GM18502 (cell line): ENCODE results near the gene SFMBT1.

Source experiments
- ATAC-seq: cut with Tn5 transposase; IDR thresholded peaks from one replicate; pipeline ENCODE4 v1.9.1; 2021; ENCODE audit warnings: mild to moderate bottlenecking; ENCODE audit not compliant: unreplicated experiment, poor library complexity

The SFMBT1 gene

DNA sequence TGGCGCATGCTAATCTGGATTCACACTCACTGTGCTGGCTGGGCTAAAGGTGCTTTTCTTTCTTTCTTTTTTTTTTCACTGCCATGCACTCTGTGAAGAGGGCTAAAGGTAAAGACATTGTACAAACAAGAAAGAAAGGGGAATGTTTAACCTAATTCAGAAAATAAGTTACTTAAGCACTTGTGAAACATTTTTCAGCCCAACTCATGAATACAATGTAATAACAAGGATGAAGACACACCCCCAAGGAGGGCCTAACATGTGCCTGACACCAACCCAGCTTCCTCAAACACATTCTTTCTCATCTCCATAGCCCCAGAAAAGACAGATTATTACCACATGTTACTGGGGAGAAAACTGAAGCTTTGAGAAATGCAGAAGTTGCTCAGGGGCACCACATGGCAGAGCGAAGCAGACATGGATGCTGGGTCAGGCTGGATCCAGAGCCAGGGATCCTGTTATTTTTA lies 154.2 kb downstream of the SFMBT1 start:
- no peak for ATAC-seq

DNA sequence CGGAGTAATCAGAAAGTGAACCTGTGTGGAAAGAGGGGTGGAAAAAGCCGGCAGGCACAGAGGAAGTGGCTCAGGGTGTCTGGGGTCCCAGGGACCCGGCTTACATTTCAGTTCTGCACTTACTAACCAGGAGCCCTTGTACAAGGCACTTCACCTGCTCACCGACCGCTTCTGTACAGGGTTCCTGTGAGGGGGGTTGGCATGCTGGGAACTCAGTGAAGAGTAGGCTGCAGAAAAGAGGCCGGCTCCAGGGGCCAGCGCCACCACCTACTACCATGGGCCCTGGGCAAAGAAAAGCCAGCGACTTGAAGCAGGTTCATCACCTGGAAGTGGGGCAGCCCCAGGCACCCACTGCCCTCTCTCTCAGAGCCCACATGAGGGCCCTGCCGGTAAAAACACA lies 154.7 kb downstream of the SFMBT1 start:
- ATAC-seq = no peak

DNA sequence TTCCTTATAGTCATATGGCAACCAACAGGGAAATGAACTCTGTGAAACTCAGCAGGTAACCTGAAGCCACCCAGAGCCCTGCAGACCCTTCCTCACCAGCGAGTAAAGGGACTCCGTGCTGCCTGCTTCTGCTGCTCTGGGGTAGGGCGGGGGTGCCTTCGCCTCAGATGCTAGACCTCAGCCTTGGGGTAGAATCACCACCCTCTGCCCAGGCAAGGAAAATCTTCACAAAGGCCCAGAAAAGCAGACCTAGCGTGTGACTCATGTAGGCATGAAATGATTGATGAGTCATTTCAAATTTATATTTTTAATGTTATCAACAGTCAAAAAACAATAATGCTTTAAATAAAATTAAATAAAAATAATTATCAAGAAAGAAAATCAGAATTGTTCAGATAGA lies 155.1 kb downstream of the SFMBT1 start:
- no peak for ATAC-seq

GRCh38 chr3:52889901-52890300 lies 156.0 kb downstream of the SFMBT1 start:
- no peak for ATAC-seq

GRCh38 chr3:52887166-52887565 lies 158.7 kb downstream of the SFMBT1 start:
- ATAC-seq = no peak

- ATAC-seq = no peak
Observed at GRCh38 chr3:52886049-52886730, 159.7 kb downstream of the SFMBT1 start.

- no peak for ATAC-seq
Observed at GRCh38 chr3:52882377-52882776, 163.5 kb downstream of the SFMBT1 start.

DNA sequence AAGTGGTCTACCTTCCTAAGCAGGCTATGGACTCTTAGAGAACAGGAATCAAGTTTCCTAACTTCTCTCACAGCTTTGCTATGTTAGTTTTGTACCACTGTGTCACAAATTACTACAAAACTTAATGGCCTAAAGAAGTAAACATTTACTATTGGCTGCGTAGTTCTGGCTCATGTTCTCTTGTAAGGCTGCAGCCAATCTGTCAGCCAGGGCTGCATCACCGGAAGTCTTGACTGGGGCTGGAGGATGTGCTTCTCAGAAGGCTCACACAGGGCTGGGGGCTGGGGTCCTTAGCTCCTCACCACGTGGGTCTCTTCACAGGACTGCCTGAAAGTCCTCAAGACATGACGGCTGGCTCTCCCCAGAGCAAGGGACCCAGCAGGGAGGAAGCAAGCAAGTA lies 164.0 kb downstream of the SFMBT1 start:
- no peak for ATAC-seq

DNA sequence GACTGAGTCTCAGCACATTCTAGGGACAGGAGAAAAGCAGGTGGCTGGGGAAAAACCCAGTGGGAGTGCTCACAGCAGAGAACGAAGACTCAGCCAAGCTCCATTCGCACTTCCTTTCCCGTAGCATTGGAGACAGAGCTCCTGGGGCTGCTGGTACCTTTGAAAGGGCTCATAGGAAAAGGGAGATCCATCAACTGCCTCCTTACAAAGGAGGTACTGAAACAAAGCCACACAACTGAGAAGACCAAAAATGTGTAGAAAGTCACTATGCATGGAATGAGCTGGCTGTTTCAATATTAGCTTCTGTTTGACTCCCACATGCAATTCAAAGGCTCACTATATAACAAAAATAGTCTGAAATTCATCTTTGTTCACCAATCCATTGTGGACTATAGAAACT lies 165.4 kb downstream of the SFMBT1 start:
- ATAC-seq = no peak

DNA sequence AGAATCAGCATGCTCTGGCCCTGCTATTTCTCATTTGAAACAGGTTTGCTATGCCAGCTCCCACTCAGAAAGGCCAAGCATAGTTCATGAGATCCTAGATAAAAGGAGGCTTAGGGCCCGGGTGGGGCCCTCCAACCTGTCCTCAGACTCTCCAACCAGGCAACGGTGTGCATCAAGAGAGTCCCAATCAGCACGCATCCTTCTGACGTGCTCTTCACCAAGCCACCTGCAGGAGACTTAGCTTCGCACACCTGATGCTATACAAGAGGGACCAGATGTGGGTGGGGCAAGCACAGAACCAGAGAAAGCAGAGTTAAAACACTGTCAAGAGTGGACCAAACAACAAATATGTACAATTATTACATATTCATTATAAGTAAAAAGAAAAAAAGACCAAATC lies 165.8 kb downstream of the SFMBT1 start:
- ATAC-seq = no peak

DNA sequence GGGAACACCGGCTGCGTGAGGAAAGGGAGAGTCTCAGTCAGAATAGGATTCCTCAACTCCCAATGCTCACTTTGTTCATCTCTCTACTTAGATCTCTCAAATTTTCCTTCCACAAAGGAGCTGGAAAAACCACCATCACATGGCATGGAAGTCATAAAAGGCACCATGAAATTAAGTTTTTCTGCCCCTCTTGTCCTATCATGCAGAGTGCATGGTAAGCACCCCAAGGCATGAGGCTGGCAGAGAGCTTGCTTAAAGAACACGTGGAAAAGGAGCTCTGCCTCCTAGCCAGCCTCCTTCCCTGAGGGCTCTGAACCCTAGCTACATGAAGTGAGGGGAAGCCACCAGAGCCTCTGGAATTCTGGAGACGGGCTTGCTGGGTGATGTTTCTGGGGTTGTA lies 166.3 kb downstream of the SFMBT1 start:
- ATAC-seq = no peak

DNA sequence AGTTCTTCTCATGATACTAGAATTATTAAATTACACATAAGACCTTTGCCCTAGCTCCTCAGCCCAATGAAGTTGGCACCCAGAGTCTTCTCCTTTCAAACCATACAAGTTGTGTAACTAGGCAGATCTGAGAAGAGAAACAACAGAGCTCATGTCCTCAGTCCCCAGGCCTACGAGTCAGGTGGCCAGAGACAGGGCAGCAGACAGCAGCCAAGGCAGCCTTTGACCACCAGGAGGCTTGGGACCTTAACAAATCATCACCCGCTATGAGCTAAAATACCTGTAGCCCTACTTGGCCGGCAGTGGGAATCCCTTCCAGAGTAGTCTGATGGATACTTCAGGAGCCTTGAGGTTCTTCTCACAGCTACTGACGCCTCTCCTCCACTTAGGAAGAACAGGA lies 166.8 kb downstream of the SFMBT1 start:
- no peak for ATAC-seq

DNA sequence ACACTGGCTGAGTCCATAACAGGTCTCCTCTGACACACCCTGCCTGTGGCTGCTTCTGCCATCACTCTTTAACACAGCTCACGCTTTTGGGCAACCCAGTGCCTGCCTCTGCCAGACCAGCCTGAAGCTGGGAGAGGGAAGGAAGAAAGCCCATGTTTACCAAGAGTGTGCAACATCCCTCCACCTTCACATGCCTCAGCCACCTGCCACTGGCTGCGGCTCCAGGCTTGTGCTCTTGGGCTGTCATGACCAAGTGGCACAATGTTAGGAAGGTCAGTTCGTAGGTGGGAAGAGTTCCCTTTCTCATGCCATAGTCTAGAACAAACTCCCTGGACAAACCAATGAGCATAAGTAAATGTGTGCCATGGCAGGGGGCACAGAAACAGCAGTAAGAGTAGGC lies 168.8 kb downstream of the SFMBT1 start:
- ATAC-seq = no peak

DNA sequence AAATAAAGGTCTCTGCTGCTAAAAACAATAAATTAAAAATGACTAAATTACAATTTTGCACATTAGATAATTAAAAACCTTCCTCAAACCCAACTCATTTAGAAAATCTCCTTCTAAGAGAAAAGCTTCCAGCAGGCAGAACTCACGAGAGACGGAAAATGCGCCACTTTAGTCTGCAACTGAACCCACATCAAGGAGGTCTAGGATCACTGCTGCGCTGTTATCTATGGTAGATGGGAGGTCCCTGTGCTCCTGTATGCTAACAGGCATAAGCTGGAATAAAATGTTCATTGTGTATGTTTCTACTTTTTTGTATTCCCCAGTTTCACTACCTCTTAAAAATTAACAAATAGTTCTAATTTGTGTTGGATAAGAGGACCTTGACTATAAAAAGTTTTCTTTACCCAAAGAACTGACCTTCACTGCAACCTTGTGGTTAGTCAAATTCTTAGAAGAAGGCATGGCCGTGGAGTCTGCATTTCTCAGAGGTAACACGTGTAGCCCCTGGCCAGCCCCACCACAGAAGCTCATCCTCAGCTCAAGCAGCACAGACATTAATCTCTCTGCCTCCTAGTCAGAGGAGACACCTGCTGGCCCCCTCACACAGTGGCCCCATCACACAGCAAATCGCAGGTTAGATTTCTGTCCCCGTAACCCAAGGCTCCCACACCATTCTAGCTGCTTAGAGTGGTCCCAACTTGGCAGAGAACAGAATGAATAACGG lies 170.8 kb downstream of the SFMBT1 start:
- ATAC-seq = no peak

GRCh38 chr3:52874160-52874701 lies 171.6 kb downstream of the SFMBT1 start:
- no peak for ATAC-seq

GRCh38 chr3:52873433-52874159 lies 172.3 kb downstream of the SFMBT1 start:
- no peak for ATAC-seq

GRCh38 chr3:52872245-52872644 lies 173.6 kb downstream of the SFMBT1 start:
- ATAC-seq = no peak

DNA sequence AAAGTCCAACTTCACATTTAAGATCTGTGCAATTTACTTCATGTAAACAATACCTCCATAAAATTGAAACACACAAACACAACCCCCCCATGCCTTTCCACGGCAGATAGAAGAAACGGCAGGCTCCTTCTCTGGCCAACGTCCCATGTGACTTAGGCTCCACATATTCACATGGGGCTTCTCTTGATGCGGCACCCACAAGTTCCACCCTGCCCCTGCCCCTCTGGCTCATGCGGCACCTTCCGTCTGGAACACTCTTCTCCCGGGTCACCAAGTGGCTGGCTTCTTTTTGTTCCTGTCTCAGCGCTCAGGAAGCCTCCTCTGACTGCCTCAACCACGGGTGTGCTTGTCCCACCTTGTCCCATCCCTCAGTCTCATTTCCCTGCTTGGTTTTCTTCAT lies 174.1 kb downstream of the SFMBT1 start:
- ATAC-seq = no peak

GRCh38 chr3:52870471-52870870 lies 175.4 kb downstream of the SFMBT1 start:
- no peak for ATAC-seq

DNA sequence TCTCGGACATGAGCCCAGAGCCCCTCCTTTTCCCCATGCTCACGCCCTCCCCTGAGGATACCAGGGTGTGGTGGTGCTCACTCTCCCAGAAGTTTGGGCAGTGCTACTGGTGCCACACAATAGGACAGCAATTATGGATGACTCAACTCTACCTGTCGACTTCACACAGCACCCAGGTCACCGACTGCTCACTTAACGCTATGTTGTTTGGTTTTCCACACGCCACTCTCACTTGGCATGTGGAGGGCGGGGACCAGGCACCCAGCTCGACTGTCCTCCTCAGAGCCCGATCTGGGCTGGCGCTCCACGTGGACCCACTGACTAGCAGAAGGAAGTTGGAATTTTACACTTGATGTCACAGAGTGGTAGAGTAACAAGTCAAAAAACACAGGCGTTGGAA lies 179.4 kb downstream of the SFMBT1 start:
- no peak for ATAC-seq

GRCh38 chr3:52865994-52866393 lies 179.9 kb downstream of the SFMBT1 start:
- ATAC-seq = no peak
